Measurements from ENCODE around the gene TMEM259.

TMEM259 gene

GRCh38 chr19:982567-983170 is 38.3 kb downstream of the TMEM259 start:
- peak; percentile 80 for DNase-seq

- DNase-seq, result no peak
These were observed 40.6 kb downstream of the TMEM259 start for GRCh38 chr19:980133-980998.

- no peak for DNase-seq
These were observed 41.6 kb downstream of the TMEM259 start for GRCh38 chr19:979318-979741.

- no peak for DNase-seq
These were observed 43.9 kb downstream of the TMEM259 start for GRCh38 chr19:977058-977464.

GRCh38 chr19:976476-976875 is 44.4 kb downstream of the TMEM259 start:
- no peak for DNase-seq

- no peak for DNase-seq
These were observed 46.2 kb downstream of the TMEM259 start for GRCh38 chr19:974564-975257.

GRCh38 chr19:973726-974563 is 47.0 kb downstream of the TMEM259 start:
- DNase-seq, result no peak

- DNase-seq, result no peak
These were observed 48.6 kb downstream of the TMEM259 start for GRCh38 chr19:972281-972680.

- DNase-seq, result no peak
These were observed 49.1 kb downstream of the TMEM259 start for GRCh38 chr19:971795-972194.

- DNase-seq, result no peak
These were observed 50.2 kb downstream of the TMEM259 start for GRCh38 chr19:970695-971094.

GRCh38 chr19:966485-967088 is 54.3 kb downstream of the TMEM259 start:
- DNase-seq, result no peak

- DNase-seq, result no peak
These were observed 55.9 kb downstream of the TMEM259 start for GRCh38 chr19:964761-965694.

- DNase-seq, result no peak
These were observed 56.8 kb downstream of the TMEM259 start for GRCh38 chr19:964116-964520.

GRCh38 chr19:963486-963951 is 57.4 kb downstream of the TMEM259 start:
- DNase-seq, result no peak

- DNase-seq, result no peak
These were observed 58.1 kb downstream of the TMEM259 start for GRCh38 chr19:962683-963400.

GRCh38 chr19:961866-962620 is 58.9 kb downstream of the TMEM259 start:
- DNase-seq, result no peak

- DNase-seq, result no peak
These were observed 60.4 kb downstream of the TMEM259 start for GRCh38 chr19:960601-960938.

- no peak for DNase-seq
These were observed 60.9 kb downstream of the TMEM259 start for GRCh38 chr19:960020-960419.
